ENCODE measurements around the gene SEPTIN8.

DNA sequence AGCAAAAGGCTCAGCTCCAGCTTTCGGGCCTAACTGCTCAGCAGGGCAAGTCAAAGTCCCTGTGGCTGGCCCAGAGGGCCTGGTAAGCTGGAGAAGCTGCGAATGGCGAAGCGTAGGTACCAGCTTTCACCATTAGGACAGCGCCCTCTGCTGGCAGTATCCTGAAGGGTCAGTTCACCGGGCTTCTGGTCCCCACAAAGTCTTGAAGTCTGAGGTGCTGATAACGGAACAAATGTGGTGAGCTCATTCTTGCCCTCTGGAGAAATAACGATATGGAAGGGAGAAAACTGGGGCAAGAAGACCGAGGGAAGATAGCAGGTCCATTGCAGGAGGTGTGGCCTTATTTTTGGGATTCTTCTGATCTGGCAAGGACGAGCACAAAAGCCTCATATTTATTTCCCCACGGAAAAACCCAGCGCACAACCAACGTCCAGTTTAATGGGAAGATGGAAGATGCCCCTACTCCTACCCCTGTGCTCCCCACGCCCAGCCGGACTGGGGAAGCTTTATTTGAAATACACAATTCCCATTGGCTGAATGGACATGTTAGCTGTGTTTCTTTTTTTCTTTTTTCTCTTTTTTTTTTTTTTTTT, 43.2 kb upstream of the SEPTIN8 start:
- no peak for TF ChIP-seq EZH2 (IDR thresholded peaks at IDR 0.05; ENCODE audit: insufficient read depth, poor library complexity, severe bottlenecking)
- TF ChIP-seq EZH2phosphoT487 (IDR thresholded peaks at IDR 0.05; ENCODE audit: insufficient read depth, low read depth) = no peak

Measured in GM23248 (cell line).